ENCODE results near the gene IGFN1. TPM values are rescaled to one million over a fixed set of nuclear protein-coding genes. Genes with fewer than 3 reads are reported as not detected.

IGFN1 gene
- total RNA-seq, 1 experiment from 2014 or later = not detected

- H3K27me3 ChIP-seq (ENCODE audit: insufficient read depth, low read length) = no peaks in the 10 kb centered on the region
- no peak overlapping the region for H3K56ac ChIP-seq (ENCODE audit: insufficient read length, low read depth, low read length)
Measured at GRCh38 chr1:201275253-201275666, 84.6 kb downstream of the IGFN1 start.

More at GRCh38 chr1:201275253-201275666, 84.6 kb downstream of the IGFN1 start:
- Mint-ChIP-seq H3K4me1 (peaks cover 11 to 16% of the 10 kb centered on the region in 2 experiments), H3K9me3 (no peaks in the 10 kb centered on the region), H3K27ac (no peak overlapping the region), H3K27me3 (ENCODE audit: low read depth) (peaks cover 22% of the 10 kb centered on the region), H3K36me3 (ENCODE audit: insufficient read depth in 1 of 3, low read depth in 3 of 3) (no peaks in the 10 kb centered on the region), H3K4me3 (no peak overlapping the region)
- no peaks in the 10 kb centered on the region for H3K79me1 ChIP-seq (ENCODE audit: insufficient read depth, low read depth, low read length, poor library complexity, severe bottlenecking)
- no CpG with 5 or more reads among the region's 15 CpGs for WGBS (ENCODE audit: extremely low coverage, insufficient read length, low lambda C conversion rate)
- no peak overlapping the region for H3K9ac ChIP-seq (ENCODE audit: extremely low read depth, insufficient read length, low read length)
- no peak for TF ChIP-seq CTCF (conservative IDR thresholded peaks at IDR 0.05)
- no peak overlapping the region for H2BK5ac ChIP-seq (ENCODE audit: insufficient read length, low read length)
- no peak overlapping the region for H4K5ac ChIP-seq (ENCODE audit: insufficient read length, low read depth, low read length)
- H2AK5ac ChIP-seq (ENCODE audit: insufficient read length, low read length) = no peak overlapping the region
- H2BK20ac ChIP-seq (ENCODE audit: low read depth, low read length, poor library complexity, severe bottlenecking) = no peak overlapping the region
- H2BK15ac ChIP-seq (ENCODE audit: low read depth, low read length) = no peak overlapping the region
- H3K9me3 ChIP-seq (ENCODE audit: control insufficient read depth, low read depth, low read length) = no peaks in the 10 kb centered on the region
- no peaks in the 10 kb centered on the region for H3K23me2 ChIP-seq (ENCODE audit: insufficient read length, low read depth, low read length, poor library complexity, severe bottlenecking)
- H2BK120ac ChIP-seq (ENCODE audit: low read depth, low read length, poor library complexity, severe bottlenecking) = no peak overlapping the region
- H3K4me2 ChIP-seq (ENCODE audit: insufficient read depth, insufficient read length, low read length) = no peak overlapping the region
- no peak overlapping the region for H4K8ac ChIP-seq (replicated peaks; ENCODE audit: insufficient read length, low read depth, low read length)
- no peak overlapping the region for H3K18ac ChIP-seq (ENCODE audit: insufficient read length, low read depth, low read length)
- no peak overlapping the region for H2BK12ac ChIP-seq (ENCODE audit: insufficient read length, low read depth, low read length)
- no peak for DNase-seq
- no peak overlapping the region for H3K4ac ChIP-seq (ENCODE audit: low read depth, low read length)
- H3K23ac ChIP-seq (ENCODE audit: insufficient read length, low read depth, low read length) = no peak overlapping the region
- no peaks in the 10 kb centered on the region for H4K20me1 ChIP-seq (ENCODE audit: control insufficient read depth, insufficient read depth, insufficient read length)
- no peak overlapping the region for H3K27ac ChIP-seq (ENCODE audit: insufficient read length, low read depth, low read length)
- no peak overlapping the region; the same call in 1 of the 2 replicates for H3K14ac ChIP-seq (ENCODE audit: insufficient read depth, low read length)
- H4K91ac ChIP-seq (ENCODE audit: insufficient read length, low read depth, low read length) = no peak overlapping the region
- no peaks in the 10 kb centered on the region for H3K79me2 ChIP-seq (ENCODE audit: insufficient read depth, low read length)
- no peak overlapping the region for H3T11ph ChIP-seq (ENCODE audit: low read length)
- H3K4me1 ChIP-seq (ENCODE audit: insufficient read depth, low read length) = no peaks in the 10 kb centered on the region
- no peak overlapping the region for H2AFZ ChIP-seq (ENCODE audit: low read length)
